Activated T-cell treated with anti-CD3 and anti-CD28 coated beads, Interleukin-2, amount 50 U/mL, for 24 hours (primary cell): ENCODE data around the gene RPL37A.

ENCODE experiments used
- DNase-seq: peaks from one replicate; pipeline ENCODE4 v3.0.0-alpha.2; 2020
- H3K27ac Mint-ChIP-seq: 2 replicates; pipeline ENCODE4 v1.8.0; 2020; ENCODE audit warnings: mild to moderate bottlenecking, mixed read lengths
- H3K27me3 Mint-ChIP-seq: 2 replicates; pipeline ENCODE4 v1.8.0; 2020; ENCODE audit warnings: mixed read lengths
- H3K36me3 Mint-ChIP-seq: 2 replicates; pipeline ENCODE4 v1.8.0; 2020; ENCODE audit warnings: low read depth, mixed read lengths
- H3K4me1 Mint-ChIP-seq: 2 replicates; pipeline ENCODE4 v1.8.0; 2020; ENCODE audit warnings: low read depth, mixed read lengths
- H3K4me3 Mint-ChIP-seq: 2 replicates; pipeline ENCODE4 v1.8.0; 2020; ENCODE audit warnings: mild to moderate bottlenecking, moderate library complexity, mixed read lengths
- H3K9me3 Mint-ChIP-seq: 2 replicates; pipeline ENCODE4 v1.8.0; 2020; ENCODE audit warnings: mixed read lengths

Gene RPL37A

GRCh38 chr2:216478151-216478550 is 20.5 kb upstream of the RPL37A start:
- Mint-ChIP-seq H3K27me3 (no peaks in the 10 kb centered on the region), H3K27ac (no peak overlapping the region), H3K36me3 (peaks cover 67% of the 10 kb centered on the region), H3K9me3 (no peaks in the 10 kb centered on the region), H3K4me1 (peaks cover 25% of the 10 kb centered on the region), H3K4me3 (no peak overlapping the region)
- no peak for DNase-seq

- Mint-ChIP-seq H3K36me3 (peaks cover 70% of the 10 kb centered on the region), H3K9me3 (no peaks in the 10 kb centered on the region), H3K27me3 (no peaks in the 10 kb centered on the region), H3K4me3 (no peak overlapping the region), H3K4me1 (peaks cover 25% of the 10 kb centered on the region), H3K27ac (peak overlapping the region; percentile 26)
- DNase-seq, result no peak
Observed at GRCh38 chr2:216478791-216479190, 19.9 kb upstream of the RPL37A start.

- H3K27ac Mint-ChIP-seq, result no peak overlapping the region
- no peaks in the 10 kb centered on the region for H3K9me3 Mint-ChIP-seq
- no peak overlapping the region for H3K4me3 Mint-ChIP-seq
- DNase-seq, result no peak
- no peaks in the 10 kb centered on the region for H3K27me3 Mint-ChIP-seq
- H3K36me3 Mint-ChIP-seq, result peaks cover 65% of the 10 kb centered on the region
- peaks cover 18% of the 10 kb centered on the region for H3K4me1 Mint-ChIP-seq
Observed at GRCh38 chr2:216480221-216480620, 18.4 kb upstream of the RPL37A start.

- H3K36me3 Mint-ChIP-seq, result peaks cover 47% of the 10 kb centered on the region
- no peaks in the 10 kb centered on the region for H3K9me3 Mint-ChIP-seq
- H3K27ac Mint-ChIP-seq, result no peak overlapping the region
- peaks cover 10% of the 10 kb centered on the region for H3K4me1 Mint-ChIP-seq
- no peaks in the 10 kb centered on the region for H3K27me3 Mint-ChIP-seq
- H3K4me3 Mint-ChIP-seq, result no peak overlapping the region
- DNase-seq, result no peak
Observed at GRCh38 chr2:216482640-216483039, 16.0 kb upstream of the RPL37A start.

- Mint-ChIP-seq H3K4me3 (no peak overlapping the region), H3K27me3 (no peaks in the 10 kb centered on the region), H3K27ac (no peak overlapping the region), H3K4me1 (no peaks in the 10 kb centered on the region), H3K36me3 (peaks cover 23% of the 10 kb centered on the region), H3K9me3 (no peaks in the 10 kb centered on the region)
- DNase-seq, result no peak
Observed at GRCh38 chr2:216485237-216485636, 13.4 kb upstream of the RPL37A start.

GRCh38 chr2:216485745-216486144 is 12.9 kb upstream of the RPL37A start:
- Mint-ChIP-seq H3K4me1 (no peaks in the 10 kb centered on the region), H3K36me3 (peaks cover 18% of the 10 kb centered on the region), H3K9me3 (no peaks in the 10 kb centered on the region), H3K27ac (no peak overlapping the region), H3K27me3 (no peaks in the 10 kb centered on the region), H3K4me3 (no peak overlapping the region)
- no peak for DNase-seq

- H3K9me3 Mint-ChIP-seq, result no peaks in the 10 kb centered on the region
- H3K4me1 Mint-ChIP-seq, result no peaks in the 10 kb centered on the region
- DNase-seq, result no peak
- no peak overlapping the region for H3K4me3 Mint-ChIP-seq
- no peak overlapping the region for H3K27ac Mint-ChIP-seq
- H3K27me3 Mint-ChIP-seq, result no peaks in the 10 kb centered on the region
- peaks cover 16% of the 10 kb centered on the region for H3K36me3 Mint-ChIP-seq
Observed at GRCh38 chr2:216486271-216486670, 12.4 kb upstream of the RPL37A start.

- no peak overlapping the region for H3K27ac Mint-ChIP-seq
- H3K4me3 Mint-ChIP-seq, result no peak overlapping the region
- H3K27me3 Mint-ChIP-seq, result no peaks in the 10 kb centered on the region
- H3K9me3 Mint-ChIP-seq, result no peaks in the 10 kb centered on the region
- DNase-seq, result no peak
- H3K4me1 Mint-ChIP-seq, result no peaks in the 10 kb centered on the region
- H3K36me3 Mint-ChIP-seq, result peaks cover 14% of the 10 kb centered on the region
Observed at GRCh38 chr2:216486708-216487107, 11.9 kb upstream of the RPL37A start.

GRCh38 chr2:216490061-216490460 is 8.6 kb upstream of the RPL37A start:
- Mint-ChIP-seq H3K9me3 (no peaks in the 10 kb centered on the region), H3K36me3 (no peaks in the 10 kb centered on the region), H3K27me3 (no peaks in the 10 kb centered on the region), H3K27ac (no peak overlapping the region), H3K4me3 (no peak overlapping the region), H3K4me1 (peaks cover 6% of the 10 kb centered on the region)
- no peak for DNase-seq

GRCh38 chr2:216491793-216492596 is 6.6 kb upstream of the RPL37A start:
- no peak for DNase-seq
- peaks cover 11% of the 10 kb centered on the region for H3K4me1 Mint-ChIP-seq
- no peak overlapping the region for H3K27ac Mint-ChIP-seq
- no peaks in the 10 kb centered on the region for H3K27me3 Mint-ChIP-seq
- H3K4me3 Mint-ChIP-seq, result no peak overlapping the region
- no peaks in the 10 kb centered on the region for H3K9me3 Mint-ChIP-seq
- no peaks in the 10 kb centered on the region for H3K36me3 Mint-ChIP-seq

- Mint-ChIP-seq H3K27ac (no peak overlapping the region), H3K9me3 (no peaks in the 10 kb centered on the region), H3K27me3 (no peaks in the 10 kb centered on the region), H3K4me3 (no peak overlapping the region), H3K36me3 (peaks cover 6% of the 10 kb centered on the region), H3K4me1 (peaks cover 18% of the 10 kb centered on the region)
- DNase-seq, result no peak
Observed at GRCh38 chr2:216492597-216493333, 5.9 kb upstream of the RPL37A start.

- Mint-ChIP-seq H3K4me1 (peaks cover 23% of the 10 kb centered on the region), H3K4me3 (no peak overlapping the region), H3K9me3 (no peaks in the 10 kb centered on the region), H3K36me3 (peaks cover 10% of the 10 kb centered on the region), H3K27ac (no peak overlapping the region), H3K27me3 (no peaks in the 10 kb centered on the region)
- DNase-seq, result no peak
Observed at GRCh38 chr2:216493334-216493685, 5.3 kb upstream of the RPL37A start.

- H3K36me3 Mint-ChIP-seq, result peaks cover 33% of the 10 kb centered on the region
- H3K27ac Mint-ChIP-seq, result no peak overlapping the region
- peaks cover 33% of the 10 kb centered on the region for H3K4me1 Mint-ChIP-seq
Observed at GRCh38 chr2:216495656-216496055, 3.0 kb upstream of the RPL37A start.

GRCh38 chr2:216497382-216498069 is 1.1 kb upstream of the RPL37A start:
- H3K36me3 Mint-ChIP-seq, result peaks cover 52% of the 10 kb centered on the region
- H3K27ac Mint-ChIP-seq, result peak overlapping the region; percentile 97
- DNase-seq, result no peak
- H3K4me1 Mint-ChIP-seq, result peaks cover 48% of the 10 kb centered on the region
- H3K9me3 Mint-ChIP-seq, result no peaks in the 10 kb centered on the region
- no peaks in the 10 kb centered on the region for H3K27me3 Mint-ChIP-seq
- H3K4me3 Mint-ChIP-seq, result peak overlapping the region; percentile 91

More at GRCh38 chr2:216495656-216496055, 3.0 kb upstream of the RPL37A start:
- Mint-ChIP-seq H3K9me3 (no peaks in the 10 kb centered on the region), H3K4me3 (no peak overlapping the region), H3K27me3 (no peaks in the 10 kb centered on the region)
- no peak for DNase-seq

GRCh38 chr2:216498070-216498378 is 620 bp upstream of the RPL37A start:
- peak overlapping the region; percentile 97 for H3K27ac Mint-ChIP-seq
- H3K4me3 Mint-ChIP-seq, result peak overlapping the region; percentile 91
- H3K9me3 Mint-ChIP-seq, result peaks cover 2% of the 10 kb centered on the region
- peaks cover 57% of the 10 kb centered on the region for H3K36me3 Mint-ChIP-seq
- DNase-seq, result no peak
- peaks cover 51% of the 10 kb centered on the region for H3K4me1 Mint-ChIP-seq
- no peaks in the 10 kb centered on the region for H3K27me3 Mint-ChIP-seq
